Activated CD8-positive, alpha-beta memory T cell treated with anti-CD3 and anti-CD28 coated beads for 24 hours (primary cell): Measurements from ENCODE around the gene GFER.
A peak's percentile ranks its signal among the peaks of the same experiment; 100 is the strongest.

Experiments
- DNase-seq: peaks from one replicate; pipeline ENCODE4 v3.0.0-alpha.2; 2020

GFER gene

GRCh38 chr16:1991948-1992703 is 8.1 kb downstream of the GFER start:
- peak; percentile 99 for DNase-seq

GRCh38 chr16:1992704-1993317 is 8.8 kb downstream of the GFER start:
- DNase-seq, result no peak

- no peak for DNase-seq
These were observed 9.7 kb downstream of the GFER start for GRCh38 chr16:1993731-1994131.

- no peak for DNase-seq
These were observed 13.7 kb downstream of the GFER start for GRCh38 chr16:1997494-1998359.

- DNase-seq, result no peak
These were observed 14.4 kb downstream of the GFER start for GRCh38 chr16:1998360-1998835.

GRCh38 chr16:1998852-1999801 is 15.1 kb downstream of the GFER start:
- no peak for DNase-seq

- DNase-seq, result no peak
These were observed 16.0 kb downstream of the GFER start for GRCh38 chr16:1999866-2000514.

GRCh38 chr16:2001035-2001434 is 17.0 kb downstream of the GFER start:
- no peak for DNase-seq

- DNase-seq, result no peak
These were observed 17.7 kb downstream of the GFER start for GRCh38 chr16:2001456-2002355.

- DNase-seq, result no peak
These were observed 18.6 kb downstream of the GFER start for GRCh38 chr16:2002406-2003230.

- no peak for DNase-seq
These were observed 19.3 kb downstream of the GFER start for GRCh38 chr16:2003231-2003826.

GRCh38 chr16:2003827-2004641 is 20.0 kb downstream of the GFER start:
- peak; percentile 94 for DNase-seq

- no peak for DNase-seq
These were observed 21.0 kb downstream of the GFER start for GRCh38 chr16:2004795-2005517.

GRCh38 chr16:2005646-2006045 is 21.7 kb downstream of the GFER start:
- peak; percentile 55 for DNase-seq

GRCh38 chr16:2006317-2006716 is 22.3 kb downstream of the GFER start:
- no peak for DNase-seq

- DNase-seq, result no peak
These were observed 23.3 kb downstream of the GFER start for GRCh38 chr16:2007081-2007836.

GRCh38 chr16:2008009-2008526 is 24.1 kb downstream of the GFER start:
- peak; percentile 71 for DNase-seq
